ENCODE measurements around the gene FBXO44. TPM values are rescaled to one million over a fixed set of nuclear protein-coding genes. Genes with fewer than 3 reads are reported as not detected.
A peak's percentile ranks its signal among the peaks of the same experiment; 100 is the strongest.
"Not testable (repeated sequence)": the region's sequence is repeated elsewhere in the genome, so short reads cannot be mapped to it uniquely, and the experiment has no call there.

Gene FBXO44
- 10 to 100 TPM; 12.1 to 19.0 (median 14.8) TPM for total RNA-seq
- polyA plus RNA-seq, result 10 to 100 TPM; 36.9 to 54.6 TPM

DNA sequence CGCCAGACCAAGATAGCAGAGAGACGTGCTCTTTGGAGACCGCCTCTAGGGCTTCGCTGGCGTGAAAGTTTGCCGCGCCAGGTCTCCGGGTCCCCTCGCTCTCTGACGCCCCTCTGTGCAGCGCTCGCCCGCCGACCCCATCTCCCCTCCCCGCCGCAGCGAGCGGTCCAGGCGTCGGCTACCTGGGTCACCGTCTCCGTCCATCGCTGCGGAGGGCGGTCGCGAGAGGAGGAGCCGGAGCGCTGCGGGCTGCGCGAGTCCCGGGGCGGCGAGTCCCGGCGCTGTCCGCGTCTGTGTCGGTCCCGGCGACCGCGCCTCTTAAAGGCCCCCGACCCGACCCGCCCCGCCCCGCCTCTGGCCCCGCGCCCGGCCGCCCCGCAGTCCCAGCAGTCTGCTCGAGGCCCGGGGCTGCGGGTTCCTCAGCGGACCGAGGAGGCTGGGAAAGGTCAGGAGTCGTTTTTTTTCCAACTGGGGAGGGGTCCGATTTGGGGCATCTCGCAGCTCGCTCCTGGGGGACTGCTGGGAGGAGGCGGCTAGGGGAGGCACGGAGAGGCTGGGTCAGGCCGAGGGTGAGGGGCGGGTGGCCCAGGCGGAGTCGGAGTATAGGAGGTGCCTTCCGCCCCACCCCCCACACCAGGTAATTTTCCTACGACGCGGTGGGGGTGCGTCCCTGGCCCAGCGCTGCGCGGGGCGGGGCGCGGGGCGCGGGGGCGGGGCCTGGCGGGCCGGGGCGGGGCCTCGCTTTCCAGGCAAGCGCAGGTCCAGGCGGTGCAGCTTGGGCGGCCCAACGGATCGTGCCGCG, at the start of gene FBXO44, which contains the start of gene FBXO2:
FBXO44 (plus strand) TSS at position 741 of the 802 bp plus-strand sequence. CDS start 959 bp downstream, outside the sequence.
FBXO2 (minus strand) TSS at position 293 of the 802 bp plus-strand sequence; CDS start at position 204, 89 bp downstream.
- WGBS, 2 donors, result 3 to 4% methylated on average over 67 to 94 of the region's 94 CpGs
- peak; percentile 79 to 90 (median 84) for DNase-seq
- Histone ChIP-seq H3K4me3 (peak within 1 kb of the TSS; percentile 43 to 71 (median 56)), H3K4me1 (peaks cover 3 to 20% (median 17%) of the 10 kb centered on the region in 3 donors), H3K27me3 (no peaks in the 10 kb centered on the region), H3K9me3 (no peaks in the 10 kb centered on the region), H3K36me3 (no peaks in the 10 kb centered on the region), H3K27ac (peak within 1 kb of the TSS; percentile 51 to 91 (median 80))
- intact Hi-C loops (cut with DNase I), result loop anchor here in 2 of 3 donors (5.0 to 10.0 kb wide), 2 partner anchors 63 to 70 kb away; no protein-coding TSS in a partner anchor
- no peak for FAIRE-seq
- no peak for TF ChIP-seq CTCF (IDR thresholded peaks at IDR 0.05)
- ATAC-seq, result peak; percentile 46 to 74 (median 62)

- no peaks in the 10 kb centered on the region for H3K4me1 ChIP-seq
- no peak for TF ChIP-seq CTCF (IDR thresholded peaks at IDR 0.05)
- no peak for ATAC-seq
- H3K36me3 ChIP-seq, result no peaks in the 10 kb centered on the region
- no peaks in the 10 kb centered on the region for H3K9me3 ChIP-seq
- no peak for DNase-seq
- intact Hi-C loops (cut with DNase I), result no loop called here
- H3K27ac ChIP-seq, result no peak overlapping the region
- WGBS, 2 donors, result 68 to 79% methylated on average over 6 of the region's 6 CpGs
- no peak for FAIRE-seq
- H3K27me3 ChIP-seq, result no peaks in the 10 kb centered on the region
- no peak overlapping the region for H3K4me3 ChIP-seq
Observed at GRCh38 chr1:11606775-11607174, 47.9 kb upstream of the FBXO44 start.

DNA sequence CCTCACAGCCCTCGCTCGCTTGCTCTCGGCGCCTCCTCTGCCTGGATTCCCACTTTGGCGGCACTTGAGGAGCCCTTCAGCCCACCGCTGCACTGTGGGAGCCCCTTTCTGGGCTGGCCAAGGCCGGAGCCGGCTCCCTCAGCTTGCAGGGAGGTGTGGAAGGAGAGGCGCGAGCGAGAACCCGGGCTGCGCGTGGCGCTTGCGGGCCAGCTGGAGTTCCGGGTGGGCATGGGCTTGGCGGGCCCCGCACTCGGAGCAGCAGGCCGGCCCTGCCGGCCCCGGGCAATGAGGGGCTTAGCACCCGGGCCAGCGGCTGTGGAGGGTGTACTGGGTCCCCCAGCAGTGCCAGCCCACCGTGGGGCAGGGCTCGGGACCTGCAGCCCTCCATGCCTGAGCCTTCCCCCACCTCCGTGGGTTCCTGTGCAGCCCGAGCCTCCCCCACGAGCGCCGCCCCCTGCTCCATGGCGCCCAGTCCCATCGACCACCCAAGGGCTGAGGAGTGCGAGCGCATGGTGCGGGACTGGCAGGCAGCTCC, 46.0 kb upstream of the FBXO44 start:
- WGBS, 2 donors, result 83 to 88% methylated on average over 24 to 35 of the region's 37 CpGs

DNA sequence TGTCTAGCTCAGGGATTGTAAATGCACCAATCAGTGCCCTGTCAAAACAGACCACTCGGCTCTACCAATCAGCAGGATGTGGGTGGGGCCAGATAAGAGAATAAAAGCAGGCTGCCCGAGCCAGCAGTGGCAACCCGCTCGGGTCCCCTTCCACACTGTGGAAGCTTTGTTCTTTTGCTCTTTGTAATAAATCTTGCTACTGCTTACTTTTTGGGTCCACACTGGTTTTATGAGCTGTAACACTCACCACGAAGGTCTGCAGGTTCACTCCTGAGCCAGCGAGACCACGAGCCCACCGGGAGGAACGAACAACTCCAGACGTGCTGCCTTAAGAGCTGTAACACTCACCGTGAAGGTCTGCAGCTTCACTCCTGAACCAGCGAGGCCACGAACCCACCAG, 45.3 kb upstream of the FBXO44 start:
- intact Hi-C loops (cut with DNase I); H3K9me3 ChIP-seq; H3K4me3 ChIP-seq; H3K4me1 ChIP-seq; H3K27ac ChIP-seq; DNase-seq; H3K27me3 ChIP-seq; ATAC-seq; H3K36me3 ChIP-seq; FAIRE-seq: not testable (repeated sequence)
- WGBS, 2 donors, result 62 to 66% methylated on average over 10 to 12 of the region's 13 CpGs

More for the DNA sequence above, 46.0 kb upstream of the FBXO44 start:
- FAIRE-seq; H3K27me3 ChIP-seq; DNase-seq; H3K4me3 ChIP-seq; H3K4me1 ChIP-seq; intact Hi-C loops (cut with DNase I); H3K27ac ChIP-seq; H3K9me3 ChIP-seq; H3K36me3 ChIP-seq; ATAC-seq: not testable (repeated sequence)

DNA sequence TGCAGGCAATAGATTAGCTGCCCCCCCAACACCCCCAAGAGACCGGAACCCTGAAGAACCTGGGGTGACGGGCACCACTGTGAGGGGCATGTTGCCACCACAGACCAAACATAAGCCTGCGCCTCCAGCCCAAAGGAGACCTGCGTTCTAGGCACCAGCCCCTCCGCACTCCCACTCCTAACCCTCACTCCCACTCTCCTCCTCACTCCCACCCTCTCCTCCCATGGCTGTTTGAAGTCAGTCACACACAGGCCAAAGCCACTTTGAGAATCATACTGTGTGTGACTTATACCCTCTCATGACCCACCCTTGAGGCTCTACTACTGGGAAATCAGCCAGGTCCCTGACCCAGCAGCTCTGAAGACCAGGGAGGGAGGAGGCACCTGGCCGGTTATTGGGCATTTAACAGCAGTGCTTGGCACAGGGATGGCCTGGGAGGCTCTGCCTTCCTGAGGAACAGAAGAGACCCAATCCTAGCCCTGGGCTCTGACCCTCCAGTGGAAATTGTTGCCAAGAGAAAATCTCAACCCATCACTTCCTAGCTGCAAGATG, 44.0 kb upstream of the FBXO44 start:
- no peak for TF ChIP-seq CTCF (IDR thresholded peaks at IDR 0.05)
- FAIRE-seq, result no peak
- Histone ChIP-seq H3K9me3 (no peaks in the 10 kb centered on the region), H3K36me3 (no peaks in the 10 kb centered on the region), H3K27ac (no peak overlapping the region), H3K27me3 (no peaks in the 10 kb centered on the region), H3K4me3 (no peak overlapping the region), H3K4me1 (no peaks in the 10 kb centered on the region)
- intact Hi-C loops (cut with DNase I), result no loop called here
- no peak for ATAC-seq
- WGBS, 2 donors, result 49 to 50% methylated on average over 6 of the region's 6 CpGs
- no peak for DNase-seq
